Colonic mucosa (tissue), 4 donors: ENCODE measurements around the gene LSM6. TPM values are rescaled to one million over a fixed set of nuclear protein-coding genes. Genes with fewer than 3 reads are reported as not detected.

Source experiments
- DNase-seq: peaks from one replicate; pipeline ENCODE4 v3.0.0-alpha.2; 2020
- H3K27ac ChIP-seq: fragments of 200-600 bp; one replicate; pipeline ENCODE4 v1.8.0; 2021
- H3K27me3 ChIP-seq: fragments of 200-600 bp; one replicate; pipeline ENCODE4 v1.8.0; 2021
- H3K36me3 ChIP-seq: fragments of 200-600 bp; one replicate; pipeline ENCODE4 v1.8.0; 2021
- H3K4me1 ChIP-seq: fragments of 200-600 bp; one replicate; pipeline ENCODE4 v1.8.0; 2021; ENCODE audit warnings: mild to moderate bottlenecking
- H3K4me3 ChIP-seq: fragments of 200-600 bp; one replicate; pipeline ENCODE4 v1.8.0; 2021
- H3K9ac ChIP-seq, 2 donors: one replicate each; pipeline ENCODE4 v1.7.0; 2013; ENCODE audit warnings: control low read depth in 2 of 2, low read depth in 2 of 2, low read length in 2 of 2
- H3K9me3 ChIP-seq: fragments of 200-600 bp; one replicate; pipeline ENCODE4 v1.8.0; 2021
- CTCF ChIP-seq: fragments of 200-600 bp; IDR thresholded peaks from one replicate; pipeline ENCODE4 v1.8.0; 2022; ENCODE audit warnings: antibody characterized with exemption, mild to moderate bottlenecking
- intact Hi-C: fragments of 100-400 bp; cut with DNase I; formaldehyde crosslinking; loops from one replicate; pipeline ENCODE4 v1.14.1; 2022
- total RNA-seq, 2 donors: library from RNA; stranded (reverse); fragmentation: NEBNext Ultra II Directional in 1 of 2; extraction: Animal tissue kit (Norgen Biotek cat#: 25700) in 1 of 2; gene quantifications; one replicate each; pipeline ENCODE4 v1.2.1, GENCODE V29; 2021
- donor health status: healthy.
- donor health status: DM: no; HTN: no; CAD: no.
- donor health status: DM: no; HTN: no; CAD: no.

Gene LSM6
- total RNA-seq, 2 donors from 2014 or later, result 24.6 to 38.0 TPM

DNA sequence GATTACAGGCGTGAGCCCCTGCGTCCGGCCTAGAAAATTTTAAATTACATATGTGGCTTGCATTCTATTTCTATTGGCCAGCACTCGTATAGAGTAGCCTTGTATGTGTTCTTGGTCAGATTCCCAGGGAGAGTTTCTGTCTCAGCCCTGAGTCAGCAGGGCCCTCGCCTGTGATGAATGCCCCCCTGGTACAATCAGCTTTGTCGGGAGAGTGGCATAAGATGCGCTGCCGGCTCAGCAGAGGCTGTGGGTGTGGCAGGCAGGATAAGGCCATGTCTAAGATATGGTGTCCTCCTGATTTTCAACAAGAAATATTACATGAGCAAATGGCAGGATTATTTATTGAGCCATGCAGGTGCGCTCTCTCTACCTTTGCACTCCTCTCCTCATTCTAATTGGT, 37.3 kb downstream of the LSM6 start:
- no peak for DNase-seq
- Histone ChIP-seq H3K9me3 (no peaks in the 10 kb centered on the region), H3K4me3 (no peak overlapping the region), H3K36me3 (no peaks in the 10 kb centered on the region), H3K27ac (no peak overlapping the region), H3K27me3 (no peaks in the 10 kb centered on the region), H3K9ac (no peak overlapping the region), H3K4me1 (no peaks in the 10 kb centered on the region)
- TF ChIP-seq CTCF, result no peak
- intact Hi-C loops, result no loop called here

- Histone ChIP-seq H3K4me3 (no peak within 1 kb of the TSS), H3K9me3 (no peaks in the 10 kb centered on the region), H3K4me1 (no peaks in the 10 kb centered on the region), H3K27ac (no peak within 1 kb of the TSS), H3K27me3 (no peaks in the 10 kb centered on the region), H3K9ac (no peak within 1 kb of the TSS), H3K36me3 (no peaks in the 10 kb centered on the region)
- intact Hi-C loops, result no loop called here
- no peak for DNase-seq
- no peak for TF ChIP-seq CTCF
Observed at GRCh38 chr4:146214238-146214637, 38.7 kb downstream of the LSM6 start, which contains the start of gene REELD1. REELD1 (plus strand) TSS chr4:146214538; CDS start chr4:146216953, 2,415 bp downstream.

- Histone ChIP-seq H3K4me1 (no peaks in the 10 kb centered on the region), H3K27me3 (no peaks in the 10 kb centered on the region), H3K9me3 (no peaks in the 10 kb centered on the region), H3K36me3 (no peaks in the 10 kb centered on the region), H3K9ac (no peak overlapping the region), H3K4me3 (no peak overlapping the region), H3K27ac (no peak overlapping the region)
- DNase-seq, result no peak
- intact Hi-C loops, result no loop called here
- no peak for TF ChIP-seq CTCF
Observed at GRCh38 chr4:146222313-146222712, 46.8 kb downstream of the LSM6 start.

DNA sequence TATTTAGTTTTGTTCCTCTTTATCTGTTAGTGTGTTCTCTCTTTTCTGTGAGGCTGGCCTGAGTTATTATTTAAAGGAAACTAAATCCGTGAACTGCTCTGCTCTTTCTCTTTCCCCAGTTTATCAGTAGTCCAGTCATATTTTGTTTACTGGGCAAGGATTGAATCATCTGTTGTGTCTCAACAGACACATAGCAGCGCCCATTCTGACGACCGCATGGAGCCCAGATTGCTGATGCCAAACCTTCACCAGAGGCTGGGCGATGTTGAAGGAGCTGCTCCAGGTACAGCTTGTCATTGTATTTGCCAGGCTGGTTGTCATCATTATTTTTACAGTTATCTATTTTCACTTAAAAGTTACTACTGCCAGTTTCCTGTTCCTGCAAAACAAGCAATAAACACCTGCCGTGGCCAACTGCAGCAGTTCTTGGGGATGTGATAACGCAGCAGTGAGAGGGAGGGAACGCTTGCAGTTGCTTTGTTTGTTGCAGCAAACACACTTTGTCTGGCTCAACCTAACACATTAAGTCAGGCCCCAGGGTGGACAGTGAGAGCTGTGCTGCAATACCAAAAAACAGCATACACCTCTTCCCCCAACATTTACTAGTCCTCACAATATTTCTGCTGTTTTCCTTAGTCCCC, 48.9 kb downstream of the LSM6 start:
- DNase-seq, result no peak

DNA sequence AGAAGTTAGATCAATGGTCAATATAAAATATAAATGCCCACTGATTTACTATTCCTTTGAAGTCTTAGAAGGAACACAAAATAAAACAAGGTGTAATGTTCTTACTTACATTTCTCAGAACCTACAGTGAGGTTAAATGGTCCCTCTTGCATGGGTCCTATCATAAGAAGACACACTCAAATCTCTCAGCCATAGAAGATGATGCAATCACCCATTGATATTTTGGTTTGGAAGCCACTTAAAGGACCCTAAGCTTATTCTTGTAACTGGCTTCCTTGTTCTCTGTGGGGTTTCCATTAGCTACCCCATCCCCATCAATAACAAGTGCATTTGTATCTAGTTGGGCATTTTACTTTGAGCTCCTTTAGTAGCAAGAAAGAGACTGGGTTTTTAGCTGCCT, 53.9 kb downstream of the LSM6 start:
- no peaks in the 10 kb centered on the region for H3K4me1 ChIP-seq
- intact Hi-C loops, result no loop called here
- no peaks in the 10 kb centered on the region for H3K9me3 ChIP-seq
- no peaks in the 10 kb centered on the region for H3K27me3 ChIP-seq
- no peak for DNase-seq
- no peak overlapping the region for H3K27ac ChIP-seq
- TF ChIP-seq CTCF, result no peak
- no peaks in the 10 kb centered on the region for H3K36me3 ChIP-seq
- no peak overlapping the region for H3K9ac ChIP-seq
- H3K4me3 ChIP-seq, result no peak overlapping the region

More for the DNA sequence above, 48.9 kb downstream of the LSM6 start:
- no peaks in the 10 kb centered on the region for H3K36me3 ChIP-seq
- H3K9ac ChIP-seq, result no peak overlapping the region
- H3K4me1 ChIP-seq, result no peaks in the 10 kb centered on the region
- no peaks in the 10 kb centered on the region for H3K9me3 ChIP-seq
- intact Hi-C loops, result no loop called here
- no peak overlapping the region for H3K27ac ChIP-seq
- no peak overlapping the region for H3K4me3 ChIP-seq
- no peak for TF ChIP-seq CTCF
- no peaks in the 10 kb centered on the region for H3K27me3 ChIP-seq
